Measurements from ENCODE around the gene KLHL40. TPM values are rescaled to one million over a fixed set of nuclear protein-coding genes. Genes with fewer than 3 reads are reported as not detected.
A peak's percentile ranks its signal among the peaks of the same experiment; 100 is the strongest.

Gene KLHL40
- total RNA-seq, 1 experiment from 2014 or later: not detected

DNA sequence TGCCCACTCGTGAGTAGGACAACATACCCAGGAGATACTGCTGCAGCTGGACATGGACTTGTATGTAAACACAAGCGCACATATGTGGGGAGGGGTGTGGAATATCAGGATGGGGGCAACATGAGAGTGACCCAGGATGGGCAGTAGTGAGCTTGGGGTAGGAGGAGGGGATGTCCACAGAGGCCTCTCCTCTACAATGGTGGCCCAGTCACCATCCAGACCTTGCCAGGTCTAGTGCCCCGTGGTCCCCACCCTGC, 32.1 kb upstream of the KLHL40 start:
- no TSS peak for BruUV-seq (replicated peaks)
- no peaks in the 10 kb centered on the region for H3K27me3 Mint-ChIP-seq (ENCODE audit: unreplicated experiment)
- CTCF ChIA-PET: no interaction called here
- H3K27ac Mint-ChIP-seq (ENCODE audit: unreplicated experiment): peak overlapping the region; percentile 60
- H3K36me3 Mint-ChIP-seq (ENCODE audit: insufficient read depth, unreplicated experiment): peaks cover 15% of the 10 kb centered on the region
- H3K9me3 Mint-ChIP-seq (ENCODE audit: low read depth, unreplicated experiment): no peaks in the 10 kb centered on the region
- TF ChIP-seq, protein P1, sequence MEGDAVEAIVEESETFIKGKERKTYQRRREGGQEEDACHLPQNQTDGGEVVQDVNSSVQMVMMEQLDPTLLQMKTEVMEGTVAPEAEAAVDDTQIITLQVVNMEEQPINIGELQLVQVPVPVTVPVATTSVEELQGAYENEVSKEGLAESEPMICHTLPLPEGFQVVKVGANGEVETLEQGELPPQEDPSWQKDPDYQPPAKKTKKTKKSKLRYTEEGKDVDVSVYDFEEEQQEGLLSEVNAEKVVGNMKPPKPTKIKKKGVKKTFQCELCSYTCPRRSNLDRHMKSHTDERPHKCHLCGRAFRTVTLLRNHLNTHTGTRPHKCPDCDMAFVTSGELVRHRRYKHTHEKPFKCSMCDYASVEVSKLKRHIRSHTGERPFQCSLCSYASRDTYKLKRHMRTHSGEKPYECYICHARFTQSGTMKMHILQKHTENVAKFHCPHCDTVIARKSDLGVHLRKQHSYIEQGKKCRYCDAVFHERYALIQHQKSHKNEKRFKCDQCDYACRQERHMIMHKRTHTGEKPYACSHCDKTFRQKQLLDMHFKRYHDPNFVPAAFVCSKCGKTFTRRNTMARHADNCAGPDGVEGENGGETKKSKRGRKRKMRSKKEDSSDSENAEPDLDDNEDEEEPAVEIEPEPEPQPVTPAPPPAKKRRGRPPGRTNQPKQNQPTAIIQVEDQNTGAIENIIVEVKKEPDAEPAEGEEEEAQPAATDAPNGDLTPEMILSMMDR (IDR thresholded peaks at IDR 0.05; ENCODE audit: unreplicated experiment): no peak
- no peak for DNase-seq
- peak overlapping the region; percentile 71 for H3K4me3 Mint-ChIP-seq (ENCODE audit: low read depth, unreplicated experiment)
- intact Hi-C loops (cut with micrococcal nuclease; ENCODE audit: unreplicated experiment): loop anchor here (2.0 kb wide), 1 partner anchor 92 kb away; no protein-coding TSS in a partner anchor
- peaks cover 20% of the 10 kb centered on the region for H3K4me1 Mint-ChIP-seq (ENCODE audit: low read depth, unreplicated experiment)

- CTCF ChIA-PET: interaction anchor here (0.6 kb wide), 1 partner anchor 90 kb away, joined by 4 read pairs; no protein-coding TSS in a partner anchor
- TF ChIP-seq, protein P1 (IDR thresholded peaks at IDR 0.05; ENCODE audit: unreplicated experiment): no peak
- Mint-ChIP-seq H3K4me3 (ENCODE audit: low read depth, unreplicated experiment) (peak within 1 kb of the TSS; percentile 71), H3K36me3 (ENCODE audit: insufficient read depth, unreplicated experiment) (peaks cover 15% of the 10 kb centered on the region), H3K9me3 (ENCODE audit: low read depth, unreplicated experiment) (no peaks in the 10 kb centered on the region), H3K27ac (ENCODE audit: unreplicated experiment) (peak within 1 kb of the TSS; percentile 60), H3K27me3 (ENCODE audit: unreplicated experiment) (no peaks in the 10 kb centered on the region), H3K4me1 (ENCODE audit: low read depth, unreplicated experiment) (peaks cover 20% of the 10 kb centered on the region)
- DNase-seq: no peak
- BruUV-seq (replicated peaks): no TSS peak
- intact Hi-C loops (cut with micrococcal nuclease; ENCODE audit: unreplicated experiment): loop anchor here (2.0 kb wide), 1 partner anchor 91 kb away; no protein-coding TSS in a partner anchor
Measured at GRCh38 chr3:42653560-42654330, 31.6 kb upstream of the KLHL40 start, which contains the start of gene ZBTB47. ZBTB47 (plus strand) TSS chr3:42653697; CDS start chr3:42658356, 4,659 bp downstream.

DNA sequence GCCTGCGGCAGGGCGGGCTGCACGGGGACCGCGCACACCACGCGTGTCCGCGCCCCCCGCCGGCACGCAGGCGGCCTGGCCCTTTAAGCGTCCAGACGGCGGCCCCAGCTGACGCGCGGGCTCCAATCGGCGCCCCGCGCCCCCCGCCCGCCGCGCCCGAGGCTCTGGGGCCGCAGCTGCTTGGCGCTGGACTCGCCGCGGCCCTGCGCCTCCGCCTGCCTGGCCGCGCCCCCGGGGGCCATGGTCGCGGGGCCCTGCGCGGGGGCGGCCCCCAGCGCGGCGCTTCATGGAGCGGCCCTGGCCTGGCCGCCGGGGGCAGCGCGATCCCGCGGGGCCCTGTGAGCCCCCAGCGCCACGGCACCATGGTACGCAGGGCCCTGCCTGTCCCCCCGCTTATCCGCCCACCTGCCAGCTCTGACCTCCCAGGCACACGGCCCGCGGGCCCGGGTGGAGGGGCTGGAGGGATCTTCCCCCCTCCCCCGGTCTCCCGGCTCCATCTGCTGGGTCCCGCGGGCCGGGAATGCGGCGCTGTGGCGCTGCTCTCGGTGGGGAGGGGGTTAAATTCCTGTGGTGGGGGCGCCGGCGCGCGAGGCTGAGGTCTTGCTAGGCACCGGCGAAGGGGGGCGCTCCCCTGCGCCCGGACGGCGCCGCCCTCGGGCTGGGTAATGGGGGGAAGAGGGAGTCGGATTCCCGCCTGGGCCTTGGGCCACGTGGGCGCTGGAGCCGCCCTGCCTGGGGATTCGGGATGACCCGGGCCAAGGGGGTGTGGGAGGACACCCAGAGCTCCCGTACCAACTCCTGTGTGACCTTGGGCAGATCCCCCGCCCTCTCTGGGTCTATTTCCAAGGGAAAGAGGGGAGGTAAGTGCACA, 30.8 kb upstream of the KLHL40 start:
- H3K27me3 Mint-ChIP-seq (ENCODE audit: unreplicated experiment): no peaks in the 10 kb centered on the region
- intact Hi-C loops (cut with micrococcal nuclease; ENCODE audit: unreplicated experiment): no loop called here
- peaks cover 20% of the 10 kb centered on the region for H3K4me1 Mint-ChIP-seq (ENCODE audit: low read depth, unreplicated experiment)
- CTCF ChIA-PET: interaction anchor here (0.6 kb wide), 1 partner anchor 89 kb away, joined by 4 read pairs; no protein-coding TSS in a partner anchor
- peak overlapping the region; percentile 34 for H3K4me3 Mint-ChIP-seq (ENCODE audit: low read depth, unreplicated experiment)
- DNase-seq: peak; percentile 32
- H3K36me3 Mint-ChIP-seq (ENCODE audit: insufficient read depth, unreplicated experiment): peaks cover 15% of the 10 kb centered on the region
- no peak overlapping the region for H3K27ac Mint-ChIP-seq (ENCODE audit: unreplicated experiment)
- TF ChIP-seq, protein P1 (IDR thresholded peaks at IDR 0.05; ENCODE audit: unreplicated experiment): no peak
- no peaks in the 10 kb centered on the region for H3K9me3 Mint-ChIP-seq (ENCODE audit: low read depth, unreplicated experiment)
- BruUV-seq (replicated peaks): no TSS peak

- no peak overlapping the region for H3K27ac Mint-ChIP-seq (ENCODE audit: unreplicated experiment)
Measured at GRCh38 chr3:42655331-42655888, 29.9 kb upstream of the KLHL40 start.

More at GRCh38 chr3:42655331-42655888, 29.9 kb upstream of the KLHL40 start:
- no TSS peak for BruUV-seq (replicated peaks)
- no peaks in the 10 kb centered on the region for H3K27me3 Mint-ChIP-seq (ENCODE audit: unreplicated experiment)
- CTCF ChIA-PET: interaction anchor here (0.5 kb wide), 1 partner anchor 324 kb away, joined by 3 read pairs; no protein-coding TSS in a partner anchor
- intact Hi-C loops (cut with micrococcal nuclease; ENCODE audit: unreplicated experiment): no loop called here
- peak overlapping the region; percentile 34 for H3K4me3 Mint-ChIP-seq (ENCODE audit: low read depth, unreplicated experiment)
- peaks cover 20% of the 10 kb centered on the region for H3K4me1 Mint-ChIP-seq (ENCODE audit: low read depth, unreplicated experiment)
- DNase-seq: no peak
- H3K36me3 Mint-ChIP-seq (ENCODE audit: insufficient read depth, unreplicated experiment): peaks cover 15% of the 10 kb centered on the region
- H3K9me3 Mint-ChIP-seq (ENCODE audit: low read depth, unreplicated experiment): no peaks in the 10 kb centered on the region
- TF ChIP-seq, protein P1 (IDR thresholded peaks at IDR 0.05; ENCODE audit: unreplicated experiment): no peak
